Parathyroid adenoma (tissue), 2 donors: ENCODE results near the gene PDE4D.

Experiments
- H2AFZ ChIP-seq: fragments of 300-600 bp; sonication (generic); one replicate; pipeline ENCODE4 v1.7.0; 2017; ENCODE audit warnings: antibody characterized with exemption, mild to moderate bottlenecking
- H3K27ac ChIP-seq: fragments of 300-600 bp; sonication (generic); one replicate; pipeline ENCODE4 v1.7.0; 2017
- H3K27me3 ChIP-seq: fragments of 300-600 bp; sonication (generic); one replicate; pipeline ENCODE4 v1.7.0; 2017; ENCODE audit warnings: low read length; ENCODE audit not compliant: control insufficient read depth, insufficient read depth
- H3K36me3 ChIP-seq: fragments of 300-600 bp; sonication (generic); one replicate; pipeline ENCODE4 v1.7.0; 2017; ENCODE audit warnings: low read length; ENCODE audit not compliant: control insufficient read depth, insufficient read depth
- H3K4me1 ChIP-seq: fragments of 300-600 bp; sonication (generic); one replicate; pipeline ENCODE4 v1.7.0; 2017; ENCODE audit warnings: control low read depth
- H3K4me2 ChIP-seq: fragments of 300-600 bp; sonication (generic); one replicate; pipeline ENCODE4 v1.7.0; 2017; ENCODE audit warnings: low read length
- H3K4me3 ChIP-seq: fragments of 300-600 bp; sonication (generic); one replicate; pipeline ENCODE4 v1.7.0; 2017; ENCODE audit warnings: low read depth, low read length
- H3K79me2 ChIP-seq: fragments of 300-600 bp; sonication (generic); one replicate; pipeline ENCODE4 v1.7.0; 2017; ENCODE audit warnings: control low read depth
- H3K9ac ChIP-seq: fragments of 300-600 bp; sonication (generic); one replicate; pipeline ENCODE4 v1.7.0; 2017; ENCODE audit warnings: mild to moderate bottlenecking
- H3K9me3 ChIP-seq: fragments of 300-600 bp; sonication (generic); one replicate; pipeline ENCODE4 v1.7.0; 2017; ENCODE audit warnings: low read length; ENCODE audit not compliant: control insufficient read depth
- CTCF ChIP-seq: fragments of 300-600 bp; sonication (generic); IDR thresholded peaks from one replicate; pipeline ENCODE4 v1.7.0; 2017; ENCODE audit warnings: antibody characterized with exemption, mild to moderate bottlenecking
- donor health status: primary hyperparathyroidism.

The PDE4D gene

GRCh38 chr5:59458966-59459729 lies 434.4 kb downstream of the PDE4D start:
- H3K27ac ChIP-seq, result no peak overlapping the region
- no peak overlapping the region for H2AFZ ChIP-seq
- H3K27me3 ChIP-seq, result no peaks in the 10 kb centered on the region
- no peaks in the 10 kb centered on the region for H3K4me1 ChIP-seq
- no peaks in the 10 kb centered on the region for H3K36me3 ChIP-seq
- H3K4me2 ChIP-seq, result no peak overlapping the region
- no peaks in the 10 kb centered on the region for H3K79me2 ChIP-seq
- H3K9me3 ChIP-seq, result no peaks in the 10 kb centered on the region
- no peak overlapping the region for H3K9ac ChIP-seq
- no peak for TF ChIP-seq CTCF
- no peak overlapping the region for H3K4me3 ChIP-seq

GRCh38 chr5:59458321-59458720 lies 435.2 kb downstream of the PDE4D start:
- H2AFZ ChIP-seq, result no peak overlapping the region
- no peak overlapping the region for H3K27ac ChIP-seq
- TF ChIP-seq CTCF, result no peak
- H3K9me3 ChIP-seq, result no peaks in the 10 kb centered on the region
- H3K4me1 ChIP-seq, result no peaks in the 10 kb centered on the region
- no peak overlapping the region for H3K9ac ChIP-seq
- H3K4me3 ChIP-seq, result no peak overlapping the region
- H3K79me2 ChIP-seq, result no peaks in the 10 kb centered on the region
- H3K36me3 ChIP-seq, result no peaks in the 10 kb centered on the region
- no peak overlapping the region for H3K4me2 ChIP-seq
- no peaks in the 10 kb centered on the region for H3K27me3 ChIP-seq

- TF ChIP-seq CTCF, result no peak
- no peaks in the 10 kb centered on the region for H3K27me3 ChIP-seq
- no peak overlapping the region for H3K4me3 ChIP-seq
- H3K36me3 ChIP-seq, result no peaks in the 10 kb centered on the region
- H3K9me3 ChIP-seq, result no peaks in the 10 kb centered on the region
- no peak overlapping the region for H3K9ac ChIP-seq
- no peaks in the 10 kb centered on the region for H3K79me2 ChIP-seq
- H2AFZ ChIP-seq, result no peak overlapping the region
- no peak overlapping the region for H3K27ac ChIP-seq
- H3K4me1 ChIP-seq, result no peaks in the 10 kb centered on the region
- H3K4me2 ChIP-seq, result no peak overlapping the region
These were observed 443.5 kb downstream of the PDE4D start for GRCh38 chr5:59449905-59450644.

GRCh38 chr5:59446356-59446755 lies 447.2 kb downstream of the PDE4D start:
- H3K4me2 ChIP-seq, result no peak overlapping the region
- TF ChIP-seq CTCF, result no peak
- no peaks in the 10 kb centered on the region for H3K36me3 ChIP-seq
- no peaks in the 10 kb centered on the region for H3K79me2 ChIP-seq
- H3K9ac ChIP-seq, result no peak overlapping the region
- no peaks in the 10 kb centered on the region for H3K4me1 ChIP-seq
- H3K27me3 ChIP-seq, result no peaks in the 10 kb centered on the region
- H2AFZ ChIP-seq, result no peak overlapping the region
- H3K4me3 ChIP-seq, result no peak overlapping the region
- H3K9me3 ChIP-seq, result no peaks in the 10 kb centered on the region
- H3K27ac ChIP-seq, result no peak overlapping the region
